Stimulated activated CD8-positive, alpha-beta memory T cell treated with anti-CD3 and anti-CD28 coated beads, Interleukin-7, amount 100 ng/mL, for 48 hours (primary cell): Measurements from ENCODE around the gene PRM1.
"Not testable (repeated sequence)": the region's sequence is repeated elsewhere in the genome, so short reads cannot be mapped to it uniquely, and the experiment has no call there.

Experiments
- DNase-seq, 2 donors: peaks; one replicate each; pipeline ENCODE4 v3.0.0-alpha.2; 2020; ENCODE audit warnings: low read depth in 1 of 2; ENCODE audit errors: extremely low read depth in 1 of 2

The PRM1 gene

GRCh38 chr16:11298143-11298900, 17.2 kb upstream of the PRM1 start:
- no peak for DNase-seq

DNA sequence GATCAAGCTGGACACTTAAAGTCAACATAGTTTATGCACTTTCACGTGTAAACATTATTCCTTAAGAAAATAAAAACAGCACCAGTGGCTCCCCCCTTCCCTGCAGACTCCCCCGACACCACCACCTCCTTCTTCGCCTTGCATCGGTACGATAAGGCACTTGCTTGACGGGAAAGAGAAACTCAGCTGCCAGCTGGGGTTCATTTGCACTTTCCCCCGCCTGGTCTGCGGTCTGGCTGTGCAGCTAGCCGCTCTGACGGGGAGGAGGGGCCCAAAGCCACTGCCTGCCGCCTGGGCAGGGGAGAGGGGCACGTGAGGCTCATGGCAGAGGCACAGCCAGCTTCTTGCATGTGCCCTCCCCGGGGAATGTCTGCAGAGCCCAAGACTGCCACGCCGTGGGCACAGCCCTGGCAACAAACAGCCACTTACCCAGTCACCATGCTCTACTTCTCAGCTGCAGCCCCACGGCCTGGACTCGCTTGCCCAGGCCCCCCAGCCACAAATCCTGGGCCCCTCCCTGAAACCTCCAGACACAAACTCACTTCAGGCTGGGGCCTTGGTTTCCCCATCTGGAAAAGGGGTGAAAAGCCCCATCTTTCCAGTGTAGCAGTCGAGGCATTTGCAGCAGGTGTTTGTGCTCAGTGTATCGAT, 16.5 kb upstream of the PRM1 start:
- peak; percentile 41 to 51 for DNase-seq

DNA sequence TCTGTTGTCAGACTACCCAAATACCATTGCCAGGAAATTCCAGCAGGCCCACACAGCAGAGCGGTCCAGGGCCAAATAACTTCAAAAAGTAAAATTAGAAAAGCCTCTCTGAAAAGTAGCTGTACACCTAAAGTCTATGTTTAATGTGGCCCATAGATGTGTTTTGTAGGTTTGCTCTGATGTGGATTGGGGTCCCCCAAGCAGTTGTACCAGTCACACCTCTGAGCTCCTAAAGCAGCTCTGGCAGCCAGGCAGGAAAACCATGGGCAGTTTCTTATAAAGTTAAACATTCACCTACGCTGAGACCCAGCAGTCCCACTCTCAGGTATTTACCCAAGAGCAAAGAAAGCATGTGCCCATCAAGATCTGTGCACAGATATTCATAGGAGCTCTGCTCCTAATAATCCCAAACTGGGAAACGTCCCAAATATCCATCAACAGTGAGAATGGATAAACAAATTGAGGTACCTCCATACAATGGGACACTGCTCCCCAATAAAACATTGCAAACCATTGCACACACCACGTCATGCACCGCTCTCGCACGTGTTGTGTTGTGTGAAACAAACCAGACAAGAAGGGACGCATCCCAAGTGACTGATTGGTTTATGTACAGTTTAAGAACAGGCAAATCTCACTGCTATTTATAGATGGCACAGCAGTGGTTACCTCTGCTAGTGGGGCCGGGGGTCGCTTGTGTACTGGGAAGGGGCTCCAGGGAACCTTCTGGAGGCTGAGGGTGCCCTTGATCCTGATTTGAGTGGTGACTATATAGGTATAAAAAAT, 15.8 kb upstream of the PRM1 start:
- no peak for DNase-seq

- DNase-seq, result no peak
These were observed 15.2 kb upstream of the PRM1 start for GRCh38 chr16:11296351-11296705.

GRCh38 chr16:11295672-11296071, 14.5 kb upstream of the PRM1 start:
- DNase-seq, result no peak

GRCh38 chr16:11292076-11292748, 11.1 kb upstream of the PRM1 start:
- DNase-seq, result no peak

DNA sequence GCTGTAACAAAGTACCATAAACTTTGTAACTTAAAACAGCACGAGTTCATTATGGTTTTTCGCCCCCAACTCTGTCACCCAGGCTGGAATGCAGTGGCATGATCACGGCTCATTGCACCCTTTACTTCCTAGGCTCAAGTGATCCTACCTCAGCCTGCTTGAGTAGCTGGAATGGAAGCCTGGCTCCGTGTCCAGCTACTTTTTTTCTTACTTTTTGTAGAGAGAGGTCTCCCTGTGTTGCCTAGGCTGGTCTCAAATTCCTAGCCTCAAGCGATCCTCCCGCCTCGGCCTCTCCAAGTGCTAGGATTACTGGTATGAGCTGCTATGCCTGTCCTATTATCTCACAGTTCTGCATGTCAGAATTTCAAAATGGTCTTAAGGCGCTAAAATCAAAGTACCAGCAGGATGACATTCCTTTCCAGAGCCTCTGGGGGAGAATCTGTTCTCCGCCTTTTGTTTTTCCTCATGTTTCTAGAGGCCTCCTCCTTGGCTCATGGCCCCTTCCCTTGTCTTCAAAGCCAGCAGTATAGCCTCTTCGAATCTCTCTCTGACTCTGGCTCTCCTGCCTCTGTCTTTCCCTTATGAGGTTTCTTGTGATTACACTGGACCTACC, 10.1 kb upstream of the PRM1 start:
- DNase-seq, result no peak

- no peak for DNase-seq
These were observed 9.2 kb upstream of the PRM1 start for GRCh38 chr16:11290102-11290893.

- not testable (repeated sequence) for DNase-seq
These were observed 8.6 kb upstream of the PRM1 start for GRCh38 chr16:11289696-11290095.

DNA sequence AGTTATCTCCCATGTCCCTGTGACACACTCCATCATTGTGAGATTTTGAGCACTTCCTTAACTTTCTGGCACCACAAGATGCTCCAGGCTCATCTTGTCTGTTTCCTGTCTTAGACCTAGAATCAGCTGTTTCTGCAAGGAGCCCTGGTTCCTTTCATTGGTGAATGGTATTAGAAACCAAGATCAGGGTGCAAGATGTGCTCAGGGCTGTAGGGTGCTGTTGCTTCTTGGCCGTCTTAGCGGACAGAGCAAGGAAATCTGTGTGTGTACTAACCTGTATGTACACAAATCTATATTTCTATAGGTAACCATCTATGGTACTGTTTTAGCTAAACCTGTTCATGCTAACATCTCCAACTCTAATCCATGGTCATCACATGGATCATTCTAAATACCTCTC, 8.1 kb upstream of the PRM1 start:
- DNase-seq, result no peak

DNA sequence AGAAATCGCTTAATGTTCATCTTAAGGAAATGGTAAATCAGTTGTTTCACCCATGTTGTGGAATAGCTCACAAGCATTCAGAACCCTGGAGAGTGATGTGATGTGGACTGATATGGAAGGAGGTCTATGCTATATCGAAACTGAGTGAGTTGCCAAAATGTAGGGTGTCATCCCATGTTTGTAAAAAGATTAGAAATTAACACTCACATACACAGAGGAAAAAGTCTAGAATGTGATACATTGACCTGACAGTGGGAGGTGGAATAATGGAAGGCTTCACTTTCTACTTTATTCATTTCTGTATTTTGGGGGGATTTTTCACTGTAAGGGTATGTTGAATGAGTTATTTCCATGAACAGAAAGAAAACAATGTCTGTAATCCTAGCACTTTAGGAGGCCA, 4.7 kb upstream of the PRM1 start:
- DNase-seq, result no peak

- DNase-seq, result no peak
These were observed 2.7 kb upstream of the PRM1 start for GRCh38 chr16:11283820-11284248.

DNA sequence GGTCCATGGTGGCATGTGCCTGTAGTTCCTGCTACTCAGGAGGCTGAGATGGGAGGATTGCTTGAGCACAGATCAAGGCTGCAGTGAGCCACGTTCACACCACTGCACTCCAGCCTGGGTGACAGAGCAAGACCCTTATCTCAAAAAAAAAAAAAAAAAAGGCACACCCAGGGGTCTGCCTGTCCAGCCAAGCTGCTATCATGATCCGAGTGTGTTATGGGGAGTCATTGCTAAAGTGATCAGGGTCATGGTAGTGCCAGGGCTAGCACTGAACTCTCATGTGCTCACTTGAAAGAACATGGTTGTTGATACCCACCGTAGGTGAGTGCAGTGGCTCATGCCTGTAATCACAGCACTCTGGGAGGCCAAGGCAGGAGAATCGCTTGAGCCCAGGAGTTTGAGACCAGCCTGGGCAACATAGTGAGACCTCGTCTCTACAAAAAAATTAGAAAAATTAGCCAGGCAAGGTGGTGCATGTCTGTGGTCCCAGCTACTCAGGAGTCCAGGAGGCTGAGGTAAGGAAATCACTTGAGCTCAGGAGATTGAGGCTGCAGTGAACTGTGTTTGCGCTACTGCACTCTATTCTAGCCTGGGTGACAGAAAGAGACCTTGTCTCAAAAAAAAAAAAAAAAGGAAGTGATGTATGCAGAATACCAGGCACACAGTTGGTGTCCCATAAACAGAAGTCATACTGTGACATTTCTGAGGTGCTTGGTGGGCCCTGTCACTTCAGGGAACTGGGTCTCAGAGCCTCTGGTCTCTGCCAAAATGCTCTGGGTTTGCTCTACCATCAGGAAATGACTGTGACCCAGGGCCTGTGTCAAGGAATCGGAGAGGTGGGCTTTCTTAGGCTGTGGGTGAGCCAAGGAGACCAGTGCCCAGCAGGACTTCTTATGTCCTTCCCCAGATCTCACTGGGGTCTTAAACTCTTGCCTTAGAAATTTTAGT, 2.2 kb downstream of the PRM1 start:
- no peak for DNase-seq

GRCh38 chr16:11277607-11278337, 3.4 kb downstream of the PRM1 start:
- no peak for DNase-seq

DNA sequence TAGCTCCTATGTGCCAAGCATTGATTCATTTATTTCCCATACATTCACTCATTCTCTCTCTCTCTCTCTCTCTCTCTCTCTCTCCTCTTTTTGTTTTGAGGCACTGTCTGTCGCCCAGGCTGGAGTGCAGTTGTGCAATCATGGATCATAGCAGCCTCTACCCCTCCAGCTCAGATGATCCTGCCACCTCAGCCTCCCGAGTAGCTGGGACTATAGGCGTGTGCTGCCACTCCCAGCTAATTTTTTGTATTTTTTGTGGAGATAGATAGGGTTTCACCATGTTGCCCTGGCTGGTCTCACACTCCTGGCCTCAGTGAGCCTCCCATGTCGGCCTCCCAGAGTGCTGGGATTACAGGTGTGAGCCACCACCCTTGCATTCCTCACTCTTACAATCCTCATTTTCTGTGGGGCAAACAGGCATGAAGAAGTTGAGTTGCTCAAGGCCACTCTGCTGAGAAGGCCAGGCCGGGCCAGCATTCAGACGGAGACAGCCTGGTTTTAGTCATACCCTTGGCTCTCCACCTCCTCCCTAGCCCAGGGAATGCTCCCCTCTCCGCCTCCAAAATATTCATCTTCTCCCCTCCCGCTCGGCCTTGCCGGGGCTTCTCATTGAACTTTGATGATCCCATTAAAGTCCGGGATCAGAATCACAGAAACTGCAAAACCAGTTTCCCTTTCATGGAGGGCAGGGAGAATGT, 4.1 kb downstream of the PRM1 start:
- no peak for DNase-seq

DNA sequence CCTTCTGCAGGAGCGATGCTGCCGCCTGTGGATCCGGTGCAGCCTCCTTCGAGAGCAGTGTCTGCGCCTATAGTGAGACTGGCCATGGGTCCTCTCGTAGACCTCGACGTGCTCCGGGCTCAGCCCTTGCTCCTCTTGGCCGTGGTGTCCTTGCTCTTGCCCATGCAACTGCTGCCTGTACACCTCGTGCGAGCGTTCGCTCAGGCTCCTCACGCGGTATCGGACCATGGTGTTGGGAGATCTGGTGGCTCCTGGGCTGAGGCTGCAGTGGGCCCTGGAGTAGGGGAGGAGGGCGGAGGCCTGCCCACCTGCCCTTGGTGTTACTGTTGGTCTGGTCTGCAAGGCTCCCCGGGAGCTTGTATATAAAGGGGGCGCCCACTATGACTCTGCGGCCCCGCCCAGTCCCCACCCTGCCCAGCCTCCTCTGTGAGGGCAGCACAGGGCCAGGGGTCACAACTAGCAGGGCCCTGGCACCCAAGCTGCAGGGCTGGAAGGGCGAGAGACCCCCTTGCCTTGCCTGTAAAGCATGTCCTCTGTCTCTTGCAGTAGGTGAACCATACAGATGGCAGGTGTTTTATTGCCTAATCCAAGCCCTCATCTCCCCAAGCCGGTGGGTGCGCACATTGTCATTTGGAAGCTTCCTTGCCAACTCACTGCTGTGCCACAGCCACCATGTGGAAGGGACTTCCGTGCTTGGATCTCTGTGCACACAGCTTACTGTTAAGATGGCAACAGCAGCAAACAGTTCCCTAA, 4.8 kb downstream of the PRM1 start, which contains the start of gene PRM2:
PRM2 (minus strand) TSS at position 338 of the 753 bp plus-strand sequence; CDS start at position 228, 110 bp downstream.
- DNase-seq, result no peak

DNA sequence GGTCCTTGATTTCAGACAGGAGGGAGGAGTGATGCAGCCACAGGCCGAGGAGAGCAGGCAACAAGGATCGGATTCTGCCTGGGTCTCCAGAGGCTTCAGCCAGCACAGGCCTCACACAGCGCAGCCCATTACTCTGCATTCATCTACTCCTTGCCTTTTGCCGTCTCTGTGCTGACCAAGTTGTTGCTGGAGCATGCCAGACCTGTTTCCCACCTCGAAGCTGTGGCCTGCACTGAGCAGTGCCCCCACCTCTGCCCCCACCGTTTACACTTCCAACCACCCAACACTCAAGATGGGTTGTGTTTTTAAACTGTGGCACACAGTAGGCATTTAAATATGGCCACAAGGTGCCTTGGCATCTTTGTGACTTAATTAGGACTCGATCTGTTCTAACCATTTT, 6.2 kb downstream of the PRM1 start:
- DNase-seq, result no peak
